Heart right ventricle (tissue), 16 donors: Measurements from ENCODE around the gene UMODL1. TPM values are rescaled to one million over a fixed set of nuclear protein-coding genes. Genes with fewer than 3 reads are reported as not detected.
A peak's percentile ranks its signal among the peaks of the same experiment; 100 is the strongest.

Experiments
- ATAC-seq, 8 donors: fragments of 200-7000 bp; cut with Tn5 transposase; one replicate each; pipeline ENCODE4 v1.9.1; 2020; ENCODE audit warnings: mild to moderate bottlenecking in 8 of 8, moderate library complexity in 8 of 8, moderate number of reproducible peaks in 1 of 8
- DNase-seq, 2 donors: peaks; one replicate each; pipeline ENCODE4 v3.0.0-alpha.2; 2020
- H3K27ac ChIP-seq, 10 donors: fragments of 200-600 bp; sonication (generic) in 2 of 10; one replicate each; pipeline versions ENCODE4 v1.5.0 to v1.8.0; 2020 to 2022; ENCODE audit warnings: mild to moderate bottlenecking in 3 of 10
- H3K27me3 ChIP-seq, 7 donors: fragments of 200-600 bp; one replicate each; pipeline ENCODE4 v1.8.0; 2021 to 2022; ENCODE audit warnings: mild to moderate bottlenecking in 2 of 7
- H3K36me3 ChIP-seq, 9 donors: fragments of 200-600 bp; sonication (generic) in 1 of 9; one replicate each; pipeline versions ENCODE4 v1.5.0 to v1.8.0; 2020 to 2022; ENCODE audit warnings: mild to moderate bottlenecking in 2 of 9
- H3K4me1 ChIP-seq, 9 donors: fragments of 200-600 bp; sonication (generic) in 1 of 9; one replicate each; pipeline versions ENCODE4 v1.5.0 to v1.8.0; 2020 to 2022; ENCODE audit warnings: mild to moderate bottlenecking in 4 of 9
- H3K4me3 ChIP-seq, 10 donors: fragments of 200-600 bp; sonication (generic) in 2 of 10; one replicate each; pipeline versions ENCODE4 v1.5.0 to v1.8.0; 2020 to 2022; ENCODE audit warnings: mild to moderate bottlenecking in 7 of 10, moderate library complexity in 2 of 10
- H3K9me3 ChIP-seq, 11 donors: fragments of 200-600 bp in 10 of 11; sonication (generic) in 2 of 11; one replicate each; pipeline versions ENCODE4 v1.5.0 to v1.8.0; 2013 to 2022; ENCODE audit warnings: mild to moderate bottlenecking in 2 of 11, control low read depth in 1 of 11, moderate library complexity in 1 of 11
- CTCF ChIP-seq, 9 donors: fragments of 200-600 bp; sonication (generic) in 2 of 9; IDR thresholded peaks; one replicate each; pipeline versions ENCODE4 v1.5.0 to v1.8.0; 2021 to 2022; ENCODE audit warnings: antibody characterized with exemption in 9 of 9, mild to moderate bottlenecking in 5 of 9, moderate library complexity in 1 of 9
- WGBS, 2 donors: extraction: QIAGEN DNeasy Blood & Tissue Kit; methylation state at CpG; one replicate each; pipeline ENCODE4 v1.1.7; 2013; ENCODE audit warnings: inconsistent platforms in 1 of 2; 5-methylcytosine and 5-hydroxymethylcytosine counted together
- intact Hi-C, 10 donors: fragments of 100-400 bp; cut with DNase I; formaldehyde crosslinking; loops; one replicate each; pipeline versions ENCODE4 v1.11.1 to v1.14.2; 2022
- polyA plus RNA-seq, 2 donors: library from polyadenylated mRNA; stranded (reverse); fragments of 200-250 nt; gene quantifications; one replicate each; pipeline ENCODE4 v1.2.3, GENCODE V29; 2013
- total RNA-seq, 10 donors: library from RNA; stranded (reverse); fragmentation: NEBNext Ultra II Directional in 3 of 10; extraction: Animal tissue kit (Norgen Biotek cat#: 25700) in 3 of 10; gene quantifications; one replicate each; pipeline versions ENCODE4 v1.2.1 to v1.2.4, GENCODE V29; 2021 to 2023
- donor health status: Arrhythmogenic right ventricular cardiomyopathy.
- donor health status: ischemic (EF 13 %, LVEDD 7.1; RV severe dilation, severe dysfunction).
- donor health status: healthy with polysubstance abuse.
- donor health status: DM: no; HTN: yes; CAD: no.
- donor health status: DM: no; HTN: no; CAD: no.
- donor health status: ischemic (EF 25% LVEDD 6.9; RV normal size, moderate dysfunction).
- donor health status: ischemic (EF 25% LVEDD 5.7; RV mildly dilated, moderate dysfunction).
- donor health status: healthy.
- donor health status: DM: yes; HTN: yes; CAD: no.
- donor health status: Ischemic cardiomyopathy.
- donor health status: ischemic (EF 35%, LVEDD 5.7; RV mildly dilated, moderate dysfunction).
- donor health status: nonischemic (EF 11% LVEDD 7.7; RV severe dilation, severe dysfunction).
- donor health status: DM: yes; HTN: yes; CAD: no.
- donor health status: PGD.
- donor health status: ischemic (EF 29% LVEDD 5.4; RV normal size, mild dysfunction).
- donor health status: nonischemic (EF 23%, LVEDD 6.1; RV moderate dilation, normal function).

The UMODL1 gene
- total and polyA plus RNA-seq, 12 donors, result 0.13 to 0.31 (median 0.25) TPM; not detected in 9

GRCh38 chr21:42188663-42189062 is 117.5 kb downstream of the UMODL1 start:
- DNase-seq (no peak), ATAC-seq (no peak)
- no peak for TF ChIP-seq CTCF (IDR thresholded peaks at IDR 0.05)
- Histone ChIP-seq H3K27me3 (no peaks in the 10 kb centered on the region), H3K9me3 (no peaks in the 10 kb centered on the region), H3K36me3 (no peaks in the 10 kb centered on the region), H3K4me1 (peaks cover 0 to 52% (median 11%) of the 10 kb centered on the region in 9 donors), H3K27ac (peak overlapping the region in 4 of 10 donors; percentile 66 to 94 (median 74)), H3K4me3 (no peak overlapping the region)
- intact Hi-C loops, result no loop called here
- 87 to 89% methylated on average over 4 of the region's 4 CpGs for WGBS, 2 donors

DNA sequence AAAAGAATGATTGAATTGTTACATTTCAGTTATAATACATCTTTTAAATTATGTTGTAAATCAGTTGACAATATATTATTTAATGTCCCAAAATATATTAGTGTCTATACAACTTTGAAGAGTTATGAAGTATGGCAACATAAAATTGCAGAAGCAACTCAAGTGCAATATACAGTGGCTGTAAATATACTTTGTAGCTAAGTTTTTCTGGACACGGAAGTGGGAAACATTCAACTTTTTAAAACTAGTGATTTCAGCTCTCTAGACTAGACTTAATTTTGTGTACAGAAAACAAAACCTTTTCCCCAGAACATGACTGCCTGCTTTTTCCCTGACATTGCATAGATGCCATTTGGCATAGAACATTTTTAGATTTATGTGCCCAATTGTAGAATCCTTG is 118.3 kb downstream of the UMODL1 start:
- peak overlapping the region in 1 of 10 donors; percentile 94 for H3K27ac ChIP-seq
- 47 to 93% methylated on average over 1 of the region's 1 CpG for WGBS, 2 donors
- no peak for TF ChIP-seq CTCF (IDR thresholded peaks at IDR 0.05)

GRCh38 chr21:42189860-42190485 is 118.9 kb downstream of the UMODL1 start:
- peaks cover 0 to 55% (median 11%) of the 10 kb centered on the region in 9 donors for H3K4me1 ChIP-seq
- intact Hi-C loops, result no loop called here
- peak overlapping the region in 1 of 10 donors; percentile 94 for H3K27ac ChIP-seq
- 88 to 91% methylated on average over 11 of the region's 11 CpGs for WGBS, 2 donors
- DNase-seq, result no peak
- H3K36me3 ChIP-seq, result no peaks in the 10 kb centered on the region
- H3K4me3 ChIP-seq, result no peak overlapping the region
- H3K27me3 ChIP-seq, result no peaks in the 10 kb centered on the region
- no peak for TF ChIP-seq CTCF (IDR thresholded peaks at IDR 0.05)
- no peaks in the 10 kb centered on the region for H3K9me3 ChIP-seq
- no peak for ATAC-seq

More for the DNA sequence above, 118.3 kb downstream of the UMODL1 start:
- Histone ChIP-seq H3K9me3 (no peaks in the 10 kb centered on the region), H3K4me1 (peaks cover 0 to 52% (median 11%) of the 10 kb centered on the region in 9 donors), H3K4me3 (no peak overlapping the region), H3K36me3 (no peaks in the 10 kb centered on the region), H3K27me3 (no peaks in the 10 kb centered on the region)
- intact Hi-C loops, result no loop called here
- DNase-seq, result no peak
- no peak for ATAC-seq

DNA sequence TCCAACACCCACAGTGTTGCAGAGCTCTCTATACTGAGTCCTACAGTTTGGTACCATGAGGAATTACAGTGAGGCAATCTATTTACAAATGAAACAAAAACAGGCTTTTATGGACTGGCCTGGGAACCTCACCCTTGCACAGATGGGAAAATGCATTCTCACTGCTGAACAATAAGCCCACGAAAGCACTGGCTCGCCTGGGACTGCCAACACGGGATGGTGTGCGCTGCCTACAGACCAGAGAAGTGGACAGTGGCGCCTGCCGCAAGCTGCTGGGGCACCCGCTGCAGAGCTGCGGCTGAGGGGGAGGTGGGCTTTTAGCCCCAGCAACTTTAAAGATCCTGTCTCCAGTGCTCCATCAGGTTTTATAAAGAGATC is 119.4 kb downstream of the UMODL1 start:
- Histone ChIP-seq H3K27ac (no peak overlapping the region), H3K4me1 (peaks cover 0 to 60% (median 11%) of the 10 kb centered on the region in 9 donors), H3K27me3 (no peaks in the 10 kb centered on the region), H3K36me3 (no peaks in the 10 kb centered on the region), H3K4me3 (no peak overlapping the region), H3K9me3 (no peaks in the 10 kb centered on the region)
- 94% methylated on average over 8 of the region's 8 CpGs for WGBS, 2 donors
- intact Hi-C loops, result no loop called here
- no peak for ATAC-seq
- TF ChIP-seq CTCF (IDR thresholded peaks at IDR 0.05), result no peak
- no peak for DNase-seq
